Measurements from ENCODE around the gene FUBP1.
A peak's percentile ranks its signal among the peaks of the same experiment; 100 is the strongest.

FUBP1 gene

GRCh38 chr1:77905603-77906002 lies 73.3 kb downstream of the FUBP1 start:
- no peak overlapping the region for H3K4me3 Mint-ChIP-seq
- no peaks in the 10 kb centered on the region for H3K27me3 Mint-ChIP-seq
- no peaks in the 10 kb centered on the region for H3K9me3 Mint-ChIP-seq
- DNase-seq (no peak), ATAC-seq (no peak)
- H3K4me1 Mint-ChIP-seq = no peaks in the 10 kb centered on the region
- H3K36me3 Mint-ChIP-seq (ENCODE audit: low read depth) = no peaks in the 10 kb centered on the region
- H3K27ac Mint-ChIP-seq = no peak overlapping the region

DNA sequence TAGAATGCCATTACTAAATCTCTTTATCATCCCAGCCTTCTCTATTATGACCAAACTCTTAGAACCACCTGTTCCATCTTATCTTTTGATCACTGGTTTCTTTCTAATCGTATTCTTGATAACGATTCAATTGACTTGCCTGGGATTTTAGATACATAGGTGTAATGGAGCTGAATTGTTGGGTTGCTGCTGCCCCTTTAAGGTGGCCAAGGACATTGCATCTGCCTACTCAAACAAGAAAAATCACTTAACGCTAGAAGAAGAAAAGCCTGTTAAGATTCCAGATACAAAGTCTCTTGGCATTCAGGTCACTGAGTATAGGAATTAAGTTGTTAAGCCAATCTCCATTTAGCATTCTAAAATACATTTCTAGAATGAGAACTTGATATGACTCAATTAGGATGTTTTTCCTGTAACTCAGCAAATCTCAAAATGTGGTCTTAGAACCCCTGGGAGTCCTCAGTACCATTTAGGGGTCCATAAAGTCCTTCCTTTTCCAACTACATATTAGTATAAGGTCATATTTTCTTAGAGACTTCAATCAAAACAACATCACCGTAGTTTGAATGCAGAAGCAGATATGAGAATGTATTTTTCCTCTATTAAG lies 78.1 kb downstream of the FUBP1 start:
- H3K4me3 Mint-ChIP-seq = no peak overlapping the region
- peak; percentile 15 for DNase-seq
- H3K4me1 Mint-ChIP-seq = no peaks in the 10 kb centered on the region
- peaks cover 1% of the 10 kb centered on the region for H3K36me3 Mint-ChIP-seq (ENCODE audit: low read depth)
- no peak for ATAC-seq
- H3K27ac Mint-ChIP-seq = no peak overlapping the region
- no peaks in the 10 kb centered on the region for H3K27me3 Mint-ChIP-seq
- H3K9me3 Mint-ChIP-seq = no peaks in the 10 kb centered on the region

DNA sequence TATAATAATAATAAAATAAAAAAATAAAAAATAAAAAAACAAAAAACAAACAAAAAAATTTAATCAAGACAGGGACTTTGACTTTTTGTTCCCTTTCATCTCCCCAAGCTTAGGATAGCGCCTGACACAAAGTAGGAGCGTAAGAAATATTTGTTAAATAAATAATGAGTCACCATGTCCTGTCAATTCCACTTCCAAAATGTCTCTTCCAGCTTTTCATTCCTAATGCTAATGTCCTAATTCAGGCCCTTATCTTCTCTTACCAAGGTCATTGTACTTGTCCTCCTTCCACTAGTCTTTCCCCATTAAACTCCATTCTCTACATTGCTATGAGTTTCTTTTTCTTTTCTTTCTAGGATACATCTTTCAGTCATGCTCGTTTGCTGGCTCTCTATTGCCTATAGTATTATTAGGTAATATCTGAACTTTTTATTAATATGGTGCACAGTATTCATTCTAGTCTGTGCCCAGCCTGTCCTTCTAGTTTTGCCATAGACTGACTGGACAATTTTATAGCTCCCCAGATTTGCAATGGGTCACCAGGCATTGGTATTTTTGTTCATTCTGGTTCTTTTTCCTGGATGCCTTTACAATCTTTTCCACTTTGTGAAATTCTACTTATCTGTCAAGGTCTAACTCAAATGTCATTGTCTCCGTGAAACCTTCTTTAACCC lies 79.1 kb downstream of the FUBP1 start:
- DNase-seq = no peak
- Mint-ChIP-seq H3K4me1 (no peaks in the 10 kb centered on the region), H3K36me3 (ENCODE audit: low read depth) (peaks cover 1% of the 10 kb centered on the region), H3K9me3 (no peaks in the 10 kb centered on the region), H3K27ac (no peak overlapping the region), H3K4me3 (no peak overlapping the region), H3K27me3 (no peaks in the 10 kb centered on the region)
- no peak for ATAC-seq

Data from activated naive CD8-positive, alpha-beta T cell treated with anti-CD3 and anti-CD28 coated beads, Interleukin-2, amount 50 U/mL, for 24 hours (primary cell).